Endothelial cell of umbilical vein (primary cell): ENCODE results near the gene MEGF10. TPM values are rescaled to one million over a fixed set of nuclear protein-coding genes. Genes with fewer than 3 reads are reported as not detected.

Experiments used
- BruUV-seq: library from RNA; stranded (reverse); fragments of 400-500 nt; replicated peaks from 2 replicates; lab custom pipeline; 2021; lab: Mats Ljungman, UMichigan
- CTCF ChIA-PET: fragments of 300-600, 350-600 bp; sonication (Branson Sonifier 250); formaldehyde crosslinking; loops from one replicate; lab custom pipeline; 2021; ENCODE audit warnings: antibody characterized with exemption, inconsistent platforms; lab: Charles Lee
- POLR2A ChIA-PET: fragments of 300-600, 350-600 bp; sonication (Branson Sonifier 250); formaldehyde crosslinking; loops from one replicate; lab custom pipeline; 2021; ENCODE audit warnings: antibody characterized with exemption, inconsistent platforms; lab: Charles Lee
- DNase-seq: peaks from one replicate; pipeline ENCODE4 v3.0.0-alpha.2; 2011; ENCODE audit warnings: low read depth, low spot score
- FAIRE-seq: peaks from 2 replicates; lab custom pipeline; 2011; peaks lifted over from hg19 to GRCh38; lab: Jason Lieb, UNC
- H2AFZ ChIP-seq: 2 replicates; pipeline ENCODE4 v1.6.0; 2012; ENCODE audit warnings: low read depth, low read length, control low read depth, inconsistent platforms
- H3K27ac ChIP-seq: 2 replicates; pipeline ENCODE4 v1.5.1; 2011; ENCODE audit warnings: low read depth, mild to moderate bottlenecking, control low read depth, low read length, moderate library complexity; ENCODE audit not compliant: insufficient read depth
- H3K27me3 ChIP-seq, 2 experiments: 2 replicates each; pipeline versions ENCODE4 v1.6.0 to v1.6.1; 2011; ENCODE audit warnings: low read length in 2 of 2, mixed read lengths in 1 of 2; ENCODE audit not compliant: control insufficient read depth in 2 of 2, insufficient read depth in 2 of 2
- H3K36me3 ChIP-seq, 2 experiments: 2 replicates in 1 of 2; 3 replicates in 1 of 2; pipeline ENCODE4 v1.5.1; 2011; ENCODE audit warnings: low read length in 2 of 2, mild to moderate bottlenecking in 1 of 2, moderate library complexity in 1 of 2; ENCODE audit not compliant: control insufficient read depth in 2 of 2, insufficient read depth in 2 of 2; ENCODE audit errors: extremely low read depth in 1 of 2
- H3K4me1 ChIP-seq: 3 replicates; pipeline ENCODE4 v1.5.1; 2011; ENCODE audit warnings: mild to moderate bottlenecking, low read length; ENCODE audit not compliant: control insufficient read depth, insufficient read depth; ENCODE audit errors: extremely low read depth
- H3K4me2 ChIP-seq: 2 replicates; pipeline ENCODE4 v1.6.1; 2011; ENCODE audit warnings: low read length, control low read depth, mixed read lengths; ENCODE audit not compliant: insufficient read depth
- H3K4me3 ChIP-seq, 3 experiments: fragments of 200-600 bp in 1 of 3; sonication (generic), shearing (Covaris generic) in 1 of 3; replicated peaks in 1 of 3; 2 replicates each; pipeline ENCODE4 v1.5.1; 2011 to 2016; ENCODE audit warnings: control low read depth in 3 of 3, low read length in 3 of 3, mild to moderate bottlenecking in 2 of 3, inconsistent platforms in 1 of 3, low read depth in 1 of 3, moderate library complexity in 1 of 3; ENCODE audit not compliant: insufficient read depth in 1 of 3
- H3K79me2 ChIP-seq: 2 replicates; pipeline ENCODE4 v1.6.0; 2012; ENCODE audit warnings: low read length, inconsistent platforms; ENCODE audit not compliant: control insufficient read depth, insufficient read depth
- H3K9ac ChIP-seq: replicated peaks from 2 replicates; pipeline ENCODE3; 2011; ENCODE audit warnings: low read length, control low read depth; ENCODE audit not compliant: insufficient read depth; ENCODE audit errors: extremely low read depth
- H3K9me1 ChIP-seq: replicated peaks from 3 replicates; pipeline ENCODE4 v1.6.0; 2011; ENCODE audit warnings: mild to moderate bottlenecking, low read length; ENCODE audit not compliant: control insufficient read depth, insufficient read depth; ENCODE audit errors: extremely low read depth
- H3K9me3 ChIP-seq: replicated peaks from 2 replicates; pipeline ENCODE4 v1.5.1; 2012; ENCODE audit warnings: low read length, inconsistent platforms; ENCODE audit not compliant: control insufficient read depth, insufficient read depth
- H4K20me1 ChIP-seq: replicated peaks from 2 replicates; pipeline ENCODE3; 2011; ENCODE audit warnings: mild to moderate bottlenecking, low read length; ENCODE audit not compliant: control insufficient read depth, insufficient read depth; ENCODE audit errors: extremely low read depth
- EZH2 ChIP-seq: IDR thresholded peaks from 2 replicates; pipeline ENCODE4 v1.6.1; 2012; ENCODE audit warnings: borderline replicate concordance, low read depth, mild to moderate bottlenecking, moderate library complexity, low read length, inconsistent platforms; ENCODE audit not compliant: severe bottlenecking
- JUN ChIP-seq: IDR thresholded peaks from 2 replicates; pipeline ENCODE4 v1.6.1; 2011; ENCODE audit warnings: borderline replicate concordance, low read depth; ENCODE audit not compliant: insufficient read length, insufficient read depth
- POLR2A ChIP-seq: IDR thresholded peaks from 2 replicates; pipeline ENCODE4 v1.6.1; 2012; ENCODE audit warnings: low read depth, mild to moderate bottlenecking, control low read depth, low read length
- POLR2AphosphoS5 ChIP-seq: IDR thresholded peaks from 2 replicates; pipeline ENCODE4 v1.6.1; 2012; ENCODE audit warnings: low read depth, mild to moderate bottlenecking, control low read depth, low read length, moderate library complexity; ENCODE audit not compliant: insufficient read depth
- dilution Hi-C: fragments of 300-500 bp; cut with MboI; formaldehyde crosslinking; loops from one replicate; pipeline ENCODE4 v1.15.0; 2019; ENCODE audit warnings: low sequenced_read_pairs; ENCODE audit not compliant: extremely low pct_ligation_motif_present
- intact Hi-C: fragments of 100-400 bp; cut with micrococcal nuclease; formaldehyde crosslinking; loops from one replicate; pipeline ENCODE4 v1.10.0; 2022
- polyA plus RNA-seq, 4 experiments: library from polyadenylated mRNA; depleted of rRNA in 3 of 4; stranded (reverse) in 3 of 4; unstranded in 1 of 4; fragments of >200 nt; gene quantifications; 2 replicates each; pipeline versions ENCODE4 v1.2.1 to v1.2.3, GENCODE V29; 2011 to 2012; ENCODE audit warnings: missing spikeins in 1 of 4
- total RNA-seq: library from RNA; stranded (reverse); gene quantifications from 2 replicates; pipeline ENCODE4 v1.2.3, GENCODE V29; 2021
- TF ChIP-seq, protein P1 (sequence below), 2 donors: IDR thresholded peaks; 1 replicate in 1 of 2; 2 replicates in 1 of 2; pipeline ENCODE4 v1.5.1; 2011; ENCODE audit warnings: low read length in 2 of 2, mild to moderate bottlenecking in 2 of 2, moderate library complexity in 2 of 2, control low read depth in 1 of 2, inconsistent platforms in 1 of 2, low read depth in 1 of 2; ENCODE audit not compliant: insufficient read depth in 1 of 2; ENCODE audit errors: extremely low read depth in 1 of 2
- TF ChIP-seq, protein P2 (sequence below): IDR thresholded peaks from 2 replicates; pipeline ENCODE4 v1.6.1; 2011; ENCODE audit not compliant: insufficient read depth, insufficient read length

MEGF10 gene
- total and polyA plus RNA-seq, 2 donors (not counting 3 experiments of a cell fraction or from before 2014, with no cell fraction given): 0.30 to 1.00 TPM

DNA sequence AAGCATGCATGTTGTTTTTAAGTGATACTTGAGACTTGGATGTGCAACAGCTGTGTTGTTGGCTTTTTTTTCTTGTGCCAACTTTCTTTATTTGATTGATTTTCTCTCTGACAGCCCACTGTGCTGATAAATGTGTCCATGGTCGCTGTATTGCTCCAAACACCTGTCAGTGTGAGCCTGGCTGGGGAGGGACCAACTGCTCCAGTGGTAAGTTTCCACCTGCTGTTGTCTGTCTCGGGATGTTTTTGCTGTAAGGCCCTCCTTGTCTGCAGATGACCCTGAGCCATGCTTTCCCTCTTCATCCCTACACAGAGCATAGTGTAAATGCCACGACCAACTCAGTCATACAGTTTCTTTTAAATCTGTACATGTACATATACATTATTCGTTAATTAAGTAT lies 79.2 kb downstream of the MEGF10 start:
- FAIRE-seq: no peak
- Histone ChIP-seq H3K27ac (no peak overlapping the region), H3K4me1 (no peaks in the 10 kb centered on the region), H3K36me3 (no peaks in the 10 kb centered on the region), H3K9me1 (no peaks in the 10 kb centered on the region), H2AFZ (no peak overlapping the region), H3K4me3 (no peak overlapping the region), H3K9ac (no peak overlapping the region), H3K27me3 (peaks cover 7 to 24% of the 10 kb centered on the region in 2 experiments), H3K9me3 (no peaks in the 10 kb centered on the region), H3K79me2 (no peaks in the 10 kb centered on the region), H3K4me2 (no peak overlapping the region), H4K20me1 (no peaks in the 10 kb centered on the region)
- POLR2A ChIA-PET: no interaction called here
- intact Hi-C loops (no loop called here), dilution Hi-C loops (no loop called here)
- BruUV-seq: no TSS peak
- no peak for TF ChIP-seq EZH2
- no peak for TF ChIP-seq POLR2A
- TF ChIP-seq, protein P1, sequence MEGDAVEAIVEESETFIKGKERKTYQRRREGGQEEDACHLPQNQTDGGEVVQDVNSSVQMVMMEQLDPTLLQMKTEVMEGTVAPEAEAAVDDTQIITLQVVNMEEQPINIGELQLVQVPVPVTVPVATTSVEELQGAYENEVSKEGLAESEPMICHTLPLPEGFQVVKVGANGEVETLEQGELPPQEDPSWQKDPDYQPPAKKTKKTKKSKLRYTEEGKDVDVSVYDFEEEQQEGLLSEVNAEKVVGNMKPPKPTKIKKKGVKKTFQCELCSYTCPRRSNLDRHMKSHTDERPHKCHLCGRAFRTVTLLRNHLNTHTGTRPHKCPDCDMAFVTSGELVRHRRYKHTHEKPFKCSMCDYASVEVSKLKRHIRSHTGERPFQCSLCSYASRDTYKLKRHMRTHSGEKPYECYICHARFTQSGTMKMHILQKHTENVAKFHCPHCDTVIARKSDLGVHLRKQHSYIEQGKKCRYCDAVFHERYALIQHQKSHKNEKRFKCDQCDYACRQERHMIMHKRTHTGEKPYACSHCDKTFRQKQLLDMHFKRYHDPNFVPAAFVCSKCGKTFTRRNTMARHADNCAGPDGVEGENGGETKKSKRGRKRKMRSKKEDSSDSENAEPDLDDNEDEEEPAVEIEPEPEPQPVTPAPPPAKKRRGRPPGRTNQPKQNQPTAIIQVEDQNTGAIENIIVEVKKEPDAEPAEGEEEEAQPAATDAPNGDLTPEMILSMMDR (IDR thresholded peaks at IDR 0.05; ENCODE audit: extremely low read depth in 1 of 2, insufficient read depth in 1 of 2, low read depth in 1 of 2, low read length in 2 of 2): no peak
- no peak for TF ChIP-seq JUN
- TF ChIP-seq, protein P2, sequence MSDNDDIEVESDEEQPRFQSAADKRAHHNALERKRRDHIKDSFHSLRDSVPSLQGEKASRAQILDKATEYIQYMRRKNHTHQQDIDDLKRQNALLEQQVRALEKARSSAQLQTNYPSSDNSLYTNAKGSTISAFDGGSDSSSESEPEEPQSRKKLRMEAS: no peak
- TF ChIP-seq POLR2AphosphoS5: no peak
- no peak for DNase-seq
- CTCF ChIA-PET: no interaction called here
